Ammon's horn (tissue), 1 donor: Measurements from ENCODE around the gene KPNA6.
"Not testable (repeated sequence)": the region's sequence is repeated elsewhere in the genome, so short reads cannot be mapped to it uniquely, and the experiment has no call there.

ENCODE experiments used
- DNase-seq: peaks from one replicate; pipeline ENCODE4 v3.0.0-alpha.2; 2016; ENCODE audit warnings: low spot score

KPNA6 gene

DNA sequence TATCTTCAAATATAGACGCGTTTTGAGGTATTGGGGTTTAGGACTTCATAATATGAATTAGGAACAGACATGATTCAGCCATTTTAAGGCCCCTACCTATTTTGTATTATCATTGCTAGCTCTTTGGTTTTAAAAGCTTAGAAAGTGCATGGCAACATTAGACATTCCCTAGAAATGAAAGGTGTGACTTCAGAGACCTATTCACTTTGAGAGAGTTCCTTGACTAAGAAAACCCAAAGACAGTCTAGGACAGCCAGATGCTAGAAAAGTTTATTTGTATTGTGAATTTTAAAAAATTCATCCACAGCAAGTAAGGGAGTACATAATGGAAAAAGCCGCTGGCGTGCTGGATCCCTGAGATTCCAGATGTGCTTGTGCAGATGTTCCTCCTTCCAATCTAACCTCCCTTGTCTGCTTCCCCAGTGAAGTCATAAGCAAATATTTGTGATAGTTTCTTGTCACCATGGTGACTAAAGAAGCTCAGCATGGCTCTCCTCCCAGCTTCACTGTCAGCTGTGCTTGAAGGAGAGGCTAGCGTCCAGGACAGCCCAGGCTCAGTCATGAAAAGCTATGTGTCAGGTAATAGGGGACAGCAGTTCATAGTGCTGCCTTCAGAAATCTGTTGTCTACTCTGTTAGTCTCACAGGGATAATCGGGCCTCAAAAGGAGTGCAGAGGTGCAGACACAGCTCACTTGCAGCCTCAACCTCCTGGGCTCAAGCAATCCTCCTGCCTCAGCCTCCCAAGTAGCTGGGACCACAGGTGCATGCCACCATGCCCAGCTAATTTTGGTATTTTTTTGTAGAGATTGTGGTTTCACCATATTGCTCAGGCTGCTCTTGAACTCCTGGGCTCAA, 34.8 kb downstream of the KPNA6 start:
- peak; percentile 40 for DNase-seq

DNA sequence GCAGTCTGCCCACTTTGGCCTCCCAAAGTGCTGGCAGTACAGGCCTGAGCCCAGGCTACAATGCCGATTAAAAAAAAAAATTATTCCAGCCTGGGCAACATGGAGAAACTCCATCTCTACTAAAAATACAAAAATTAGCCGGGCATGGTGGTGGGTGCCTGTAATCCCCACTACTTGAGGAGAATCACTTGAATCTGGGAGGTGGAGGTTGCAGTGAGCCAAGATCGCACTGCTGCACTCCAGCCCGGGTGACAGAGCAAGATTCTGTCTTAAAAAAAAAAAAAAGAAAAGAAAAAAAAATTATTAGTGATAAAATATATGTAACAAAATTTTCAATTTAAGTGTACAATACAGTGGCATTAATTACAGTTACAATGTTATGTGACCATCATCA, 35.4 kb downstream of the KPNA6 start:
- not testable (repeated sequence) for DNase-seq

GRCh38 chr1:32144033-32144432, 36.2 kb downstream of the KPNA6 start:
- DNase-seq = no peak

DNA sequence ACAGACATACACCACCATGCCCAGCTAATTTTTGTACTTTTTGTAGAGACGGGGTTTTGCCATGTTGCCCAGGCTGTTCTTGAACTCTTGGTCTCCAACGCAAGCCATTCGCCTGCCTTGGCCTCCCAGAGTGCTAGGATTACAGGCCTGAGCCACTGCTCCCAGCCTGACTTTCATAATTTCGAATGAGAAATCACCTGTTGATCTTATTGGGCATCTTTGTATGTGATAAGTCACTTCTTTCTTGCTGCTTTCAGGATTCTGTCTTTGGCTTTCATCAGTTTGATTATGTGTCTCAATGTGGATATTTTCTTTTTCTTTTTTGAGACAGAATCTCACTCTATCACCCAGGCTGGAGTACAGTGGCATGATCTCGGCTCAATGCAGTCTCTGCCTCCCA, 39.9 kb downstream of the KPNA6 start:
- not testable (repeated sequence) for DNase-seq

- no peak for DNase-seq
These were observed 43.0 kb downstream of the KPNA6 start for GRCh38 chr1:32150847-32151246.

DNA sequence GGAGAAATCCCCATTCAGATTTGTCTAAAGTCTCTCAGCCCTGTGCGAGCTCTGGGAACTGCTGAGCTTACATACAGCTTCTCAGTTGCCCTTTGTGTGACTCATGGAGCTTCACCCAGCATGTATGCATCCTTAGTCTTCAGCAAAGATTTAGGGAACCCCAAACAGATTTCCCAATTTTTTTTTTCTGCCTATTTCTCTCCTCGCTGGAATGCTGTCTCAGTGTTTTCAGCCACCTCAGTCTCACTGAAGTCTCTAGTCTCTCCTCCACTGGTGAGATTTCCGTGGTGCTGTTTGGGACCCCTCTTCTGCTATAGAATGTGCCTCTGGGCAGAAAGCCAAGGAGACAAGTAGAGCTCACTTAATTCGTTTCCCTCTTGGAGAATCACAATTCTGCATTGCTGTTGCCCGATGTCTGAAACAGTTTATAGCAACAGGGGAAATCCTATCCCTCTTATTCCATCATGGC, 43.5 kb downstream of the KPNA6 start:
- no peak for DNase-seq

DNA sequence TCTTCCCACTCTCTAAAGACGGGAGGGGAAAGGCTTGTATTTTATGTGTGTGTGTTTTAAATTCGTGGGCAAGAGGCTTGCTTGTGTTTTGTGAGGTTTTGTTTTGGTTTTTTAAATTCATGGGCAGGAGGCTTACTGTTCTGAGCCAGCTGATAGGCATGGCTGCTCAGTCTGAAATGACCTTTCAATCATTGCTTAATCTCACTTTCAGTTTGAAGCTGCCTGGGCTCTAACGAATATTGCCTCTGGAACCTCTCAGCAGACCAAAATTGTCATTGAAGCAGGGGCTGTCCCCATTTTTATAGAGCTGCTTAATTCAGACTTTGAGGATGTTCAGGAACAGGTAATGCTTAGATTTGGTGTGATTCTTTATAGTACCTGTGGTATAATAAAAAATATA, 51.3 kb downstream of the KPNA6 start:
- no peak for DNase-seq

DNA sequence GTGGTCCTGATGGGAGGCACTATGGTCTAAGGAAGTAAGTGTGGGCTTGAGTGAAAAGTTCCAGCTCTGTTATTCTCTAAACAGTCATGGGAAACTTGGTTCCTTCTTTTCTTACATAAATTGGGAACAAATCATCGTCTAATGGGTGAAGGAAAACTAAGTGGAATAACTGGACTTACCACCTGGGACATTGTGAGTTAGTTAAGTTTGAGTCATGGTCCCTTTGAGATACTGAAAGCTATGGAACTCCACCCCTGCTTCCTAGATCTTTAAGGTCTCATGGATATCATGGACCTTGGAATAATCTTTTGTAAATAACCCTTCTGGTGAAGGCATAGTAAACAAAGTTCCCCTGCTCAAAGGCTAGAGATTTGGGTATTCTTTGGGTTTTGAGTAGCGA, 55.5 kb downstream of the KPNA6 start:
- no peak for DNase-seq

- DNase-seq = not testable (repeated sequence)
These were observed 57.8 kb downstream of the KPNA6 start for GRCh38 chr1:32165633-32166032.

DNA sequence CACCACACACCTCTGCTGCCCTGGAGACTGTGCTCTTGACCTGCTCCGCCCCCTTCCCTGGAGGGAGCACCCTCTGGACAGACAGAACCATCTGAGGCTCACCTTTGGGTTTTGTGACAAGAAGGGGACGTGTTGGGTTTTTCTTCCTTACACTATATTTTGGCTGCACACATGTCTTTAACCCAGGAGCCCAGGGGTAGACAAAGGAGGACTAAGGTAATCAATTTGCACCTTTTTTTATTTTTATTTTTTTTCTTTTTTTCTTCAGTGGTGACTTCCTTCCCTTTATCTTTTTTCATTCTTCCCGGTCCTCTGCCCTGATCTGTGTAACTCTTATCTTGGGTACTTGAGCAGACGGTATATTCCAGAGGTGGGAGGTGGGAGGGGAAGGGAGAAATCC, 63.1 kb downstream of the KPNA6 start:
- no peak for DNase-seq

DNA sequence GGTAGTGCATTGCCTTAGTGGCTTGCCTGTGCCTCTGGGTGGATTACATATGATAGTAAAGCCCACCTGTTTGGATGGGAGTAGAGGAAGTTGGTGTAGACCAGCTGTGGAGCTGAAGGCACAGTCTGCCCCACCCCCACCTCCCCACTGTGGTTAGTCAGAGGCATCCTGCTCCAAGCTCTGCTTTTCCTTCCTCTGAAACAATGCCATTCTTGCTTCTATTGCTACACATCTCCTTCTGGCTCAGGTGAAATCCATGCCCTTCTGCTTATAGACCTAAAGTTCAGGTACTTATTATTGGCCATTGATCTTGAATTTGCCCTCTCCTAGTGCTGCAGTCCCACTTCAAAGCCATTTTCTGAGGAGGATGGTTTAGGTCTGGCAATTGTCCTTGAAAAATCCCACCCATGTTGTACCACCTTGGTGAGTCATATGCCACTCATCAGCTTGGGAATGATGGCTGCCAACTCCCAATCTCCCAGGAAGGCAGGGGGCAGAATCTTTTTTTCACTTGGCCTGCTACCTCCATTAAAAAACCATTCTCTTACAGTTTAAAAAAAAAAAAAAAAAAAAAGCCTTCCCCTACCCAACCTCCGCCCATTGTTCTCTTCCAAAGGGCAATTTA, 64.9 kb downstream of the KPNA6 start:
- no peak for DNase-seq

GRCh38 chr1:32178380-32179192, 70.7 kb downstream of the KPNA6 start:
- DNase-seq = no peak

DNA sequence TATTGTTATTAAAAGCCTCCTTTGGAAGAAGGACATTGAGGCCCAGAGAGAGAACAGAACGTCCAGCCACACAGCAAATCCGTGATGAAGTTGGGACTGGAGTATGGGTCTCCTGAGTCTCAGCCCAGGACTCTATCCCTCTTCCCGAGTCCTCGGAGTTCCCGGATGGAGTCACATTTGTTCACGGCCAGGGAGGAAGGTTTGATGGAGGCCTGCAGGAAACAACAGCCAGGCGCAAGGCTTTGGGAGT, 71.3 kb downstream of the KPNA6 start:
- DNase-seq = no peak

DNA sequence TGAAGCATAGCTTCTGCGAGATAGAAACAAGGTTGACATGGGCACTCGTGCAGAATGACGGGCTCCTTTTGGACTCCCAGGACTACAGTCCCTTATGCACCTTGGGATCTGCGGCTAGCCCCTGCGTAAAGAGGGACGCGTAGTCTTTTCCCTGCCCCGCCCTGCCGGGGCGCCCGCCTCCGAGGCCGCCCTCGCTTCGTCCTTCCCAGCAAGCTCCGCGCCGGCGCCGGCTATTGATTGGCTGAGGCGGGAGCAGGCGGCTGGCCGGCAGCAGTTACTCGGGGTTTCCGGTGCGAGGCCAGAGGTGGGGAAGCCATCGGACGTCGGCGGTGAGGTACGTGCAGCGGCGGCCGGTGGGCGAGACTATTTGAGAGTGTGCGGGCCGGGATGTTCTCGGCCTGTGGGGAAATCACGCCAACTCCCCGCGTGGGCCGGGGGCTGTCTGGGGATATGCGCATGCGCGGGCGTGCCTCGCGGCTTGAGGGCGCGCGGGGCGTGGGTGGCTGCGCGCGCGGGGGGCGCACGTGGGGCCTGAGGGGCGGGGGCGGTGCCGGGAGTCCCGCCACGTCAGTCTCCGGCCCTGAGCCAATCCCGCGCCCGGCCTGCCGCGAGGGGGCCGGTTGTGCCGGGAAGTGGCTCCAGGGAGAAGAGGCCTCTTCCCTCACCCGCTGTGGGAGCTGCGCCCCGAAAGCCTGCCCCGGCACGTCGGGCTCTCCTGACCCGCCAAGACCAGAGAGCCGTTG, 71.8 kb downstream of the KPNA6 start, which contains the start of gene TXLNA:
Gene TXLNA (plus strand): TSS at position 233 of the 743 bp plus-strand sequence. CDS start 671 bp downstream, outside the sequence.
- peak; percentile 92 for DNase-seq

DNA sequence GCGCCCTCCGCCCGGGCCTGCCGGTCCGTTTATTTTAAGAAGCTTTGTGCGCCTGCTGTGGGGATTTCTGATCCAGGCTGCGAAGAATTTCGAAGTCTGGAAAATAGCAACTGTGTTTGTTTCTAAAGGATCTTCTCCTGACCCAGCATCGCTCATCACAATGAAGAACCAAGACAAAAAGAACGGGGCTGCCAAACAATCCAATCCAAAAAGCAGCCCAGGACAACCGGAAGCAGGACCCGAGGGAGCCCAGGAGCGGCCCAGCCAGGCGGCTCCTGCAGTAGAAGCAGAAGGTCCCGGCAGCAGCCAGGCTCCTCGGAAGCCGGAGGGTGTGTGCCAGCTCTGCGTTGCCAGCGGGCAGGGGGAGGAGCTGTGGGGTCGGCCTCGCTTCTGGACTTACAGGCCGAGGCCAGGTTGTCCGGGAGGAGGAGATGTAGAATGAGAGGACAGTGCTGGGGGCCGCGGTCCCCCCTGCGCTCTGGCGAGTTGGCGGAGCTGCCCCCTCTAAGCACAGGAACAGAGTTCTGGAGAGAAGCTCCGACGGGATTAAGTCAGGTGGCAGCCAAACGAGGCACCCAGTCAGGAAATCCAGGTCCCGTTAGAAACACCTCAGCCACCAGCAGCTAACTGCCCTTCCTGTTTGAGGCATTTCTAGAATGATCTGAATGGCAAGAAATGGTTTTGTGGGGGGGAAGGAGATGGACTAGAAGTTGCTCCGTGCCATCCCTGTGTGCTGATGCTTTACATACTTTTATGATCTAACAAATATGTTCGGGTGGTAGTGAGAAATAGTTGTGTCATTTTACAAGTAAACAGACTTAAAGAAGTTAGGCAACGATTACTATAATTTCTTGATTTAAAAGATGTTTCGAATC, 72.6 kb downstream of the KPNA6 start:
- peak; percentile 43 for DNase-seq

DNA sequence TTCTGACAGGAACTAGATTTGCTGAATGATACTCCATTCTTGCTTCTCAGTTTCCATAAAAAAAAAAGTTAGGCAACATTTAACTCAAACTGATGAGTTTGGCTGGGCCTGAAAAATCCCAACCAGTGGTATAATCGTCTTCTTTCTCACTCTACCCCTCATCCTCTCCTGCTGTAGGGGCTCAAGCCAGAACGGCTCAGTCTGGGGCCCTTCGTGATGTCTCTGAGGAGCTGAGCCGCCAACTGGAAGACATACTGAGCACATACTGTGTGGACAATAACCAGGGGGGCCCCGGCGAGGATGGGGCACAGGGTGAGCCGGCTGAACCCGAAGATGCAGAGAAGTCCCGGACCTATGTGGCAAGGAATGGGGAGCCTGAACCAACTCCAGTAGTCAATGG, 73.2 kb downstream of the KPNA6 start:
- no peak for DNase-seq

GRCh38 chr1:32181563-32181962, 73.7 kb downstream of the KPNA6 start:
- DNase-seq = no peak

DNA sequence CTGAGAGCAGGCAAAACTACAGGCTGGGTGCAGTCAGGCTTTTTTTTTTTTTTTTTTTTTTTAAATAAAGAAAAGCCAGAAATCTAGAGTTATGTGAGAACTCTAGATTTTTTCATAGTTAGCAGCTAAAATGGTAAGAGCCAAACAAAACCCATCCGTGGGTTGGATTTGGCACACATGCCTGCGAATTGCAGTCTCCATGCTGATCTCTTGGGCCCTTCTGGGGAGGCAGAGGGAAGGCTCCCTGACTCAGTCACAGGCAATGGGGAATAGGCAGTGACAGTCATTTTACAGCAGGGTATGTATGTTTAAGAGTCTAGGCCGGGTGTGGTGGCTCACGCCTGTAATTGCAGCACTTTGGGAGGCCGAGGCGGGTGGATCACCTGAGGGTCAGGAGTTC, 74.2 kb downstream of the KPNA6 start:
- DNase-seq = no peak

DNA sequence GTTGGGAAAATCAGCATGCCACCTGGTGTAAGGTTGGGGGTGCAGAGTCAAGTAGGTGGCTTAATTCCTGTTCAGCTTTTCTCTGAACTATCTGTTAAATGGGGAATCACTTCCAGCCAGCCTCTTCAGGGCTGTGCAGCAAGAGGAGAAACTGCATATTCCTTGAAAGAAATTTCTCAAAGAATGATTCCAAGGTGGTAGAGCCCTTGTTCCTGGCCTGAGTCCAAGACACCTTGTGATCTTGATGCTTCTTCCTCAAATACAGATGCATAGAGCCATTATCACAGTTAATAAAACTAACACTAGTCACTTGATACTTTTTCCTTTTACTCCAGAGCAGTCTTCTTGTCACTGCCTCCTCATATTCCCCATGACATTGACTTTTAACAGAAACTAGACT, 76.8 kb downstream of the KPNA6 start:
- DNase-seq = no peak

DNA sequence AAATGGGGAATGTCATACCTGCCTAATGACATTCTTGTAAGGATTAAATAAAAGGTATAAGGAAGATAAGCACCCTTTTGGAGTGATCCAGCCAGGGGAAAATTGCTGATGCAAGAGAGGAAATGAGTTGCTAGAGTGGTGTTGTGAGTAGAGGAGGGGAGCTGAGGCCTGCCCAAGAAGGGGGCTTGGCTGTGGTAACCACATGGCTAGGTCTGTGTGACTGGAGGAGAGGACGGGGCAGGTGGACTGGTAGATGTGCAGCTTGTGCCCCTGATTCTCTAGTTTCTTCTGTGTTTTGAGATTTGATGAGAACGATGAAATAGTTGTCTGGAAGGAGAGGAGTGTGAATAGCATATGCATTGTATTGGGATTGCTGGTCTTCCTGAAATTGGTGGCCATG, 78.2 kb downstream of the KPNA6 start:
- DNase-seq = no peak

DNA sequence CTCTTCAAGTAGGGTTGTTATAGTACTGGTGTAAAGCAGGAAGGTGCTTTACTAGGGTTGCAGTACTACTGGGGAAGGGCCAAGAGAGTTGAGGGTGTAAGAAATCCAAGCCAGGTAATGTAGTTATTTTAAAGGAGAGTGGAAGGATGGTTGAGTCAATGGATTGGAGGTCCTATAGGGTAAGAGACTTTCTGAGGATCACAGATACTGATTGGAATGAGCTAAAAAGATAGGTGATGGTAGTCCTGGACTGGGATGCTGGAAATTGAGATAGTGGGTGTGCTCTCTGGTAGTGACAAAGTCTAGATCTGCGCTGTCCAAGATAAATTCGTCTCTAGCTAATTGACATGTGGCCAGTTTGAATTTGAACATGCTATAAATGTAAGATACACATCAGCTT, 78.6 kb downstream of the KPNA6 start:
- no peak for DNase-seq
